ENCODE results near the gene ST3GAL2. TPM values are rescaled to one million over a fixed set of nuclear protein-coding genes. Genes with fewer than 3 reads are reported as not detected.

Gene ST3GAL2
- total RNA-seq, 1 donor, result 42.7 TPM

- DNase-seq (ENCODE audit: low read depth), result no peak
- TF ChIP-seq CTCF (IDR thresholded peaks at IDR 0.05; ENCODE audit: insufficient read depth, low read depth, low read length), result no peak
- no peak overlapping the region for H3K4me3 ChIP-seq (ENCODE audit: low read depth, low read length)
Measured at GRCh38 chr16:70478912-70479341, 40.0 kb upstream of the ST3GAL2 start.

- DNase-seq (ENCODE audit: low read depth), result no peak
- TF ChIP-seq CTCF (IDR thresholded peaks at IDR 0.05; ENCODE audit: insufficient read depth, low read depth, low read length), result no peak
- no peak overlapping the region for H3K4me3 ChIP-seq (ENCODE audit: low read depth, low read length)
Measured at GRCh38 chr16:70478169-70478568, 39.3 kb upstream of the ST3GAL2 start.

DNA sequence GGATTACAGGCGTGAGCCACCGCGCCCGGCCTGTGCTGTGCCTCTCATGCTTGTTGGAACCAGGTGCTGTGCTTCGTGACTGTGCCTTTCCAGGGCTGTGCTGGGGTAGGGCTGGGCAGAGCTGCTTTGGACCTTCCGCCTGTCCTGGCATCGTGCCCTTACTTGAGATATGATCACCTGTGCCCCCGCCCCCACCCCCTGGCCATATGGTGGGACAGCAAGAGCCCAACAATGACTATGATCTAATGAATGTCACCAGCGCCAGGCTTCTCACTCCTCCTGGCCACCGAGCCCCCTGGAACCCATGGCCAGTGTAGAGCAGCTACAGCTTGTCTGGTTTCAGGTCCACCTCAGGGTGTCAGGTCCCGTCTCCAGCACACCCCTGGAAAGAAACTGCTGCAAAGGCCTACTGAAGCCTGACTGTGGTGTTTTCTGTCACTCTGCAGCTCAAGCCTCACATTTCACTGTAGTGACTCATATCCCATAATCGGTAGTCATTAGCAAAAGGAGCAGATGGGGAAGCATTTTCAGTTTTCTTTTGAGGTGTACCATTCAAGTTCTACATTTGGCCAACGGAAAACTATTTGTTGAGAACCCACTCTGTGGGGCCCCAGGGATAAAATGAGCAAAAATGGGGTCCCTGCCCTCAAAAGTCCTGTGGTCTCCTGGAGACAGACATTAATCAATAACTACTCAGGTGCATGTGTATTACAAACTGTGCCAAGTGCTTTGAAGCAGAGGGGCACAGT is 37.5 kb upstream of the ST3GAL2 start:
- no peak overlapping the region for H3K4me3 ChIP-seq (ENCODE audit: low read depth, low read length)
- TF ChIP-seq CTCF (IDR thresholded peaks at IDR 0.05; ENCODE audit: insufficient read depth, low read depth, low read length), result no peak
- DNase-seq (ENCODE audit: low read depth), result peak; percentile 72

GRCh38 chr16:70475054-70475871 is 36.4 kb upstream of the ST3GAL2 start:
- no peak for DNase-seq (ENCODE audit: low read depth)
- no peak overlapping the region for H3K4me3 ChIP-seq (ENCODE audit: low read depth, low read length)
- no peak for TF ChIP-seq CTCF (IDR thresholded peaks at IDR 0.05; ENCODE audit: insufficient read depth, low read depth, low read length)

DNA sequence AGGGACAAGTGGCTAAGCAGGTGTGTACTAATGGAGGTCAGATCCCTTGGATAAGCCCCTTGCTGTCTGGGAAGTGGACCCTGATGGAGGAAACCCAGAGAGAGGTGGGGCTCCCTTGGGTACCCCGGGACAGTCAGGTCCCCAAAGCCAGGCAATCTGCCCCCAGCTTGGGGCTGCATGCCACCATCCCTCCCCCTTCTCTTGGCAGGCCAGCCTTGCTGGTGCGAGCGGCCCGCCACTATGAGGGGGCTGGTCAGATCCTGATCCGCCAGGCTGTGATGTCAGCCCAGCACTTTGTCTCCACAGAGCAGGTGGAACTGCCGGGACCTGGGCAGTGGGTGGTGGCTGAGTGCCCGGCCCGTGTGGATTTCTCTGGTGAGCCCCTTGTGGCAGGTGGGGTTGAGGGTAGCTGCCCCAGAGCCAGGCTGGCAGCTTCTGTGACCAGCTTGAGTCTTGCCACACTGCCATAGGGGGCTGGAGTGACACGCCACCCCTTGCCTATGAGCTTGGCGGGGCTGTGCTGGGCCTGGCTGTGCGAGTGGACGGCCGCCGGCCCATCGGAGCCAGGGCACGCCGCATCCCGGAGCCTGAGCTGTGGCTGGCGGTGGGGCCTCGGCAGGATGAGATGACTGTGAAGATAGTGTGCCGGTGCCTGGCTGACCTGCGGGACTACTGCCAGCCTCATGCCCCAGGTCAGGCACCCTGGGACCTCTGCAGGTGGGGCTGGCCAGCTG is 35.6 kb upstream of the ST3GAL2 start:
- no peak for TF ChIP-seq CTCF (IDR thresholded peaks at IDR 0.05; ENCODE audit: insufficient read depth, low read depth, low read length)
- DNase-seq (ENCODE audit: low read depth), result no peak
- no peak overlapping the region for H3K4me3 ChIP-seq (ENCODE audit: low read depth, low read length)

GRCh38 chr16:70473446-70474319 is 34.8 kb upstream of the ST3GAL2 start:
- DNase-seq (ENCODE audit: low read depth), result no peak
- no peak overlapping the region for H3K4me3 ChIP-seq (ENCODE audit: low read depth, low read length)
- no peak for TF ChIP-seq CTCF (IDR thresholded peaks at IDR 0.05; ENCODE audit: insufficient read depth, low read depth, low read length)

Measured in fibroblast of villous mesenchyme (primary cell).